A673 (cell line): ENCODE measurements around the gene PGAM4. TPM values are rescaled to one million over a fixed set of nuclear protein-coding genes. Genes with fewer than 3 reads are reported as not detected.

Experiments
- Bru-seq: library from RNA; stranded (reverse); fragments of 400-500 nt; gene quantifications from one replicate; lab custom pipeline; 2021; lab: Mats Ljungman, UMichigan
- BruChase-seq, 2 experiments: library from RNA; stranded (reverse); fragments of 400-500 nt; gene quantifications; one replicate each; lab custom pipeline; 2021; lab: Mats Ljungman, UMichigan
- BruUV-seq: library from RNA; stranded (reverse); fragments of 400-500 nt; replicated peaks from 2 replicates; lab custom pipeline; 2021; lab: Mats Ljungman, UMichigan
- CTCF ChIA-PET: fragments of 300-600 bp; sonication (Branson Sonifier 250); formaldehyde crosslinking; loops from one replicate; lab custom pipeline; 2022; ENCODE audit warnings: antibody characterized with exemption; lab: Charles Lee
- POLR2A ChIA-PET: fragments of 300-600 bp; sonication (Branson Sonifier 250); formaldehyde crosslinking; loops from one replicate; lab custom pipeline; 2022; ENCODE audit warnings: antibody characterized with exemption; ENCODE audit not compliant: low non-redundant PET; lab: Charles Lee
- DNase-seq: peaks from one replicate; pipeline ENCODE4 v3.0.0-alpha.2; 2015; ENCODE audit warnings: low spot score
- H3K27ac ChIP-seq: fragments of 200-600 bp; sonication (generic); 2 replicates; pipeline ENCODE4 v1.5.1; 2016; ENCODE audit warnings: mixed run types, low read depth, mild to moderate bottlenecking, mixed read lengths, antibody characterized with exemption, low read length; ENCODE audit not compliant: poor library complexity, severe bottlenecking
- H3K27me3 ChIP-seq: fragments of 200-600 bp; sonication (generic); replicated peaks from 2 replicates; pipeline ENCODE4 v1.6.1; 2017; ENCODE audit warnings: mixed run types, low read depth, mild to moderate bottlenecking, mixed read lengths, antibody characterized with exemption, low read length; ENCODE audit not compliant: insufficient read depth, poor library complexity
- H3K36me3 ChIP-seq: fragments of 200-600 bp; sonication (generic); 2 replicates; pipeline ENCODE4 v1.6.1; 2016; ENCODE audit warnings: mixed run types, mild to moderate bottlenecking, mixed read lengths, antibody characterized with exemption, low read length; ENCODE audit not compliant: insufficient read depth, poor library complexity, severe bottlenecking
- H3K4me1 ChIP-seq: fragments of 200-600 bp; sonication (generic); 2 replicates; pipeline ENCODE4 v1.6.1; 2017; ENCODE audit warnings: mixed run types, mild to moderate bottlenecking, mixed read lengths, antibody characterized with exemption, low read length; ENCODE audit not compliant: insufficient read depth, poor library complexity, severe bottlenecking
- H3K4me3 ChIP-seq: fragments of 200-600 bp; sonication (generic); 2 replicates; pipeline ENCODE4 v1.5.1; 2016; ENCODE audit warnings: low read depth, mixed run types, mild to moderate bottlenecking, mixed read lengths, low read length; ENCODE audit not compliant: poor library complexity, severe bottlenecking
- H3K9me3 ChIP-seq: fragments of 200-600 bp; sonication (generic); 2 replicates; pipeline ENCODE4 v1.6.1; 2016; ENCODE audit warnings: mixed run types, low read depth, mild to moderate bottlenecking, mixed read lengths, antibody characterized with exemption, low read length; ENCODE audit not compliant: poor library complexity, severe bottlenecking
- EZH2 ChIP-seq: fragments of 200-600 bp; sonication (generic); IDR thresholded peaks from 2 replicates; pipeline ENCODE4 v1.6.1; 2017; ENCODE audit warnings: borderline replicate concordance, low read depth, mild to moderate bottlenecking, mixed read lengths, antibody characterized with exemption, low read length; ENCODE audit not compliant: poor library complexity, severe bottlenecking
- intact Hi-C: fragments of 100-400 bp; cut with micrococcal nuclease; formaldehyde crosslinking; loops from one replicate; pipeline ENCODE4 v1.10.0; 2022; ENCODE audit not compliant: unreplicated experiment
- long read RNA-seq: library from polyadenylated mRNA; stranded (forward); transcript quantifications from one replicate; pipeline ENCODE4 v2.0.0, GENCODE V29; 2022
- total RNA-seq: library from RNA; stranded (reverse); gene quantifications from 2 replicates; pipeline ENCODE4 v1.2.3, GENCODE V29; 2021
- TF ChIP-seq, protein P1 (sequence below): fragments of 300-800, 200-600 bp; sonication (generic); conservative IDR thresholded peaks from 2 replicates; pipeline ENCODE4 v1.5.1; 2017; ENCODE audit warnings: low read depth, mild to moderate bottlenecking, antibody characterized with exemption, low read length, moderate library complexity, mixed read lengths

PGAM4 gene
- total RNA-seq (0.57 TPM in 1 of 2 replicates, not detected in the other), Bru-seq, nascent RNA (not detected), BruChase-seq, experiment 1, labeled RNA remaining after a 2-hour chase (not detected), BruChase-seq, experiment 2, labeled RNA remaining after a 6-hour chase (percentile 27 among the genes with signal in this experiment)
- long read RNA-seq: 0 reads

- ChIA-PET CTCF (no interaction called here), POLR2A (no interaction called here)
- no peak within 1 kb of the TSS for H3K4me3 ChIP-seq
- no peak within 1 kb of the TSS for H3K27ac ChIP-seq
- intact Hi-C loops: no loop called here
- no peak for DNase-seq
- no peaks in the 10 kb centered on the region for H3K4me1 ChIP-seq
- no peaks in the 10 kb centered on the region for H3K27me3 ChIP-seq
- TF ChIP-seq, protein P1, sequence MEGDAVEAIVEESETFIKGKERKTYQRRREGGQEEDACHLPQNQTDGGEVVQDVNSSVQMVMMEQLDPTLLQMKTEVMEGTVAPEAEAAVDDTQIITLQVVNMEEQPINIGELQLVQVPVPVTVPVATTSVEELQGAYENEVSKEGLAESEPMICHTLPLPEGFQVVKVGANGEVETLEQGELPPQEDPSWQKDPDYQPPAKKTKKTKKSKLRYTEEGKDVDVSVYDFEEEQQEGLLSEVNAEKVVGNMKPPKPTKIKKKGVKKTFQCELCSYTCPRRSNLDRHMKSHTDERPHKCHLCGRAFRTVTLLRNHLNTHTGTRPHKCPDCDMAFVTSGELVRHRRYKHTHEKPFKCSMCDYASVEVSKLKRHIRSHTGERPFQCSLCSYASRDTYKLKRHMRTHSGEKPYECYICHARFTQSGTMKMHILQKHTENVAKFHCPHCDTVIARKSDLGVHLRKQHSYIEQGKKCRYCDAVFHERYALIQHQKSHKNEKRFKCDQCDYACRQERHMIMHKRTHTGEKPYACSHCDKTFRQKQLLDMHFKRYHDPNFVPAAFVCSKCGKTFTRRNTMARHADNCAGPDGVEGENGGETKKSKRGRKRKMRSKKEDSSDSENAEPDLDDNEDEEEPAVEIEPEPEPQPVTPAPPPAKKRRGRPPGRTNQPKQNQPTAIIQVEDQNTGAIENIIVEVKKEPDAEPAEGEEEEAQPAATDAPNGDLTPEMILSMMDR: no peak
- no peak for TF ChIP-seq EZH2
- no peaks in the 10 kb centered on the region for H3K9me3 ChIP-seq
- no TSS peak for BruUV-seq
- no peaks in the 10 kb centered on the region for H3K36me3 ChIP-seq
These were observed at the start of gene PGAM4 for GRCh38 chrX:77969538-77969937. Gene PGAM4, minus strand, starts transcription at chrX:77969638. Its CDS starts 0 bp downstream, at chrX:77969638.

DNA sequence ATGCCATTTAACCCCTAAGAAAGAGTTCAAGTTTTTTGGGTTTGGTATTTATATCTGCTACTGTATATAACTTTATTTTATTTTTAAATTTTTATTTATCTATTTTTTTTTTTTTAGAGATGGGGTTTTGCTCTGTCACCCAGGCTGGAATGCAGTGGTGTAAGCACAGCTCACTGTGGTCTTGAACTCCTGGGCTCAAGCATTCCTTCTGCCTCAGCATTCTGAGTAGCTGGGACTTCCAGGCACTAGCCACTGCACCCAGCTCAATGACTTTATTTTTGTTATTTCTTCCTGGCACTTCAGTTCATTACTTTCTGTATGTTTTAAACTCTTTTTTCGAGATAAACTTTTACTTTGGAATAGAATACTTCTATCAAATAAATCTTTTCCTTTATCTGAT is 42.4 kb upstream of the PGAM4 start:
- ChIA-PET POLR2A (no interaction called here), CTCF (no interaction called here)
- no TSS peak for BruUV-seq
- no peak for DNase-seq
- Histone ChIP-seq H3K4me1 (no peaks in the 10 kb centered on the region), H3K36me3 (no peaks in the 10 kb centered on the region), H3K27ac (no peak overlapping the region), H3K9me3 (no peaks in the 10 kb centered on the region), H3K27me3 (no peaks in the 10 kb centered on the region), H3K4me3 (no peak overlapping the region)
- TF ChIP-seq EZH2: no peak
- TF ChIP-seq, protein P1: no peak
- intact Hi-C loops: no loop called here

DNA sequence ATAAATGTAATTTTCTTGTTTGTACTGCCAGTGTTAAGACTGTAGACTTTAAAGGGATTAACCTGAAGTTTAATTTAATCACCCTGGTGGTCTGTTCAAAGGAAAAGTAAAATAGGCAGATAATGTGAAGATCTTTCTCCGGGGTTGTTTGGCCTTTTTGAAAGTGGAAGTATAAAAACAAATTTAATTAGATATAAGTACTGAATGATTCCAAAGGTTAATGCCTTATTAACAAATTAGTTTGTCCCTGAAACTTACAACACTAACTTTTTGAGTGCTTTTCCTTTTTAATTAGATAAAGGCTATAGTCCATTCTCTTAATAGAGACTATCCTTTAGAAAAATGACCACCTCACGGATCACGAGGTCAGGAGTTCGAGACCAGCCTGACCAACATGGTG is 10.4 kb upstream of the PGAM4 start:
- TF ChIP-seq, protein P1: no peak
- TF ChIP-seq EZH2: no peak
- CTCF ChIA-PET: no interaction called here
- H3K9me3 ChIP-seq: no peaks in the 10 kb centered on the region
- H3K27ac ChIP-seq: no peak overlapping the region
- no peaks in the 10 kb centered on the region for H3K4me1 ChIP-seq
- intact Hi-C loops: no loop called here
- DNase-seq: no peak
- BruUV-seq: no TSS peak
- H3K36me3 ChIP-seq: no peaks in the 10 kb centered on the region
- H3K4me3 ChIP-seq: no peak overlapping the region
- POLR2A ChIA-PET: no interaction called here
- no peaks in the 10 kb centered on the region for H3K27me3 ChIP-seq
